H1 (cell line): ENCODE results near the gene CDH6. TPM values are rescaled to one million over a fixed set of nuclear protein-coding genes. Genes with fewer than 3 reads are reported as not detected.

Experiments used
- HDAC6 ChIP-seq: IDR thresholded peaks from one replicate; pipeline ENCODE4 v1.7.1; 2012; ENCODE audit warnings: low read depth, mild to moderate bottlenecking, inconsistent platforms, low read length, moderate library complexity
- PHF8 ChIP-seq: fragments of 200-600 bp; sonication (generic); conservative IDR thresholded peaks from 2 replicates; pipeline ENCODE4 v1.7.1; 2012; ENCODE audit warnings: low read depth, mild to moderate bottlenecking, inconsistent platforms, low read length, moderate library complexity
- POLR2A ChIP-seq, 2 experiments: IDR thresholded peaks; 1 replicate in 1 of 2; 2 replicates in 1 of 2; pipeline ENCODE4 v1.6.1; 2011; ENCODE audit warnings: low read depth in 2 of 2, low read length in 2 of 2, mild to moderate bottlenecking in 2 of 2; ENCODE audit errors: control extremely low read depth in 1 of 2
- POLR2AphosphoS5 ChIP-seq: IDR thresholded peaks from 2 replicates; pipeline ENCODE4 v1.6.1; 2011; ENCODE audit warnings: low read depth, low read length
- RNF2 ChIP-seq: fragments of 200-900, 300-1000 bp; sonication (generic); IDR thresholded peaks from 2 replicates; pipeline ENCODE4 v1.7.1; 2016; ENCODE audit warnings: borderline replicate concordance, low read depth, mild to moderate bottlenecking, antibody characterized with exemption, low read length; ENCODE audit not compliant: poor library complexity, severe bottlenecking; ENCODE audit errors: missing control alignments
- RXRA ChIP-seq: IDR thresholded peaks from 2 replicates; pipeline ENCODE4 v1.6.1; 2011; ENCODE audit warnings: low read depth, mild to moderate bottlenecking, low read length, moderate library complexity; ENCODE audit not compliant: insufficient read depth
- SAP30 ChIP-seq: fragments of 300-600 bp; sonication (generic); IDR thresholded peaks from 2 replicates; pipeline ENCODE4 v1.7.1; 2012; ENCODE audit warnings: low read length, moderate library complexity, mild to moderate bottlenecking, inconsistent platforms; ENCODE audit not compliant: insufficient read depth, insufficient replicate concordance
- TAF1 ChIP-seq: IDR thresholded peaks from 2 replicates; pipeline ENCODE4 v1.6.1; 2011; ENCODE audit warnings: mild to moderate bottlenecking, low read depth, low read length
- TAF7 ChIP-seq: optimal IDR thresholded peaks from 2 replicates; pipeline ENCODE3; 2011; ENCODE audit warnings: low read depth, mild to moderate bottlenecking, inconsistent platforms, low read length, moderate library complexity, borderline replicate concordance
- TBP ChIP-seq: IDR thresholded peaks from 2 replicates; pipeline ENCODE4 v1.6.1; 2011; ENCODE audit warnings: low read depth, low read length, improper control_type of control experiment
- TEAD4 ChIP-seq: IDR thresholded peaks from 2 replicates; pipeline ENCODE4 v1.6.1; 2012; ENCODE audit warnings: low read depth, low read length, inconsistent platforms, mixed read lengths
- polyA plus RNA-seq, 7 experiments: library from polyadenylated mRNA; depleted of rRNA in 3 of 7; stranded (reverse) in 5 of 7; unstranded in 2 of 7; fragments of >200 nt in 5 of 7; fragments of 200-250 nt in 2 of 7; gene quantifications; 1 replicate in 5 of 7; 2 replicates in 1 of 7; 4 replicates in 1 of 7; pipeline versions ENCODE4 v1.2.1 to v1.2.3, GENCODE V29; 2011 to 2013; ENCODE audit warnings: missing spikeins in 2 of 7, mixed read lengths in 2 of 7
- total RNA-seq: library from RNA; stranded (reverse); fragmentation: NEBNext Ultra II Directional; extraction: Animal tissue kit (Norgen Biotek cat#: 25700); gene quantifications from 2 replicates; pipeline ENCODE4 v1.2.1, GENCODE V29; 2021

Gene CDH6
- total and polyA plus RNA-seq, 2 of the 8 experiments (the other 6 are each of a cell fraction or from before 2014, with no cell fraction given) = 1.4 to 1.9 TPM

DNA sequence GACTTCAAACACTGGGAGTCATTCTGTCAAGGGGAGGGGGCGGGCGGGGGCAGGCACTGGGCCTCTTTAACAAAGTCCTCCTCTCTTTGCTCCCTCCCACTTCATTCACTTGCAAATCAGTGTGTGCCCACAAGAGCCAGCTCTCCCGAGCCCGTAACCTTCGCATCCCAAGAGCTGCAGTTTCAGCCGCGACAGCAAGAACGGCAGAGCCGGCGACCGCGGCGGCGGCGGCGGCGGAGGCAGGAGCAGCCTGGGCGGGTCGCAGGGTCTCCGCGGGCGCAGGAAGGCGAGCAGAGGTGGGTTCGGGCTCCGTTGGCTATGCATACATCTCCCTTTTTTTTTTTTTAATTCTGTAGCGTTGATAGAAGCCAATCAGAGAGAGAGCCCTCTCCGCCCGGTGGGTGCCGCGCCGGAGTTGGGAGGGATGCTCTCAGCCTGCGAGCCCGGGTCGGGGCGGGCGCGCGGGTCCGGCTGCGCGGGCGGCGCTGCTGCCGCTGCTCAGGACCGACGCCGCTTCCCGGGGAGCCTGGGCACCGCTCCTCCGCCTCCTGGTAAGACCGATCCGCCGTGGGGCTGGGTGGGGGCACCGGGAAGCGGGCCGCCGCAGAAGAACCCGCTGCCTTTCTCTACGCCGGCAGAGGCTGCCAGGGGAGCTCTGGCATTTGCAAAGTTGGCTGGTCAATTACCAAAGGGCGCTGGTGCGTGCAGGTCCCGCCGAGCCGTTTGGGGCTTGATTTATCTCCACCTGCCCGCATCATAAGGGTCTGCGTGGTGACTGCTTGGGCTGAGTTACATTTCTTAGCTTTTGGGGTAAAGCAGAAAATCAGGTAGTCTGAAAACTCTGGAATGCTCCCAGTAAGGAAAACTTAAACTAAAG is at the start of gene CDH6 (continued):
- peak; percentile 65 for TF ChIP-seq TBP
- no peak for TF ChIP-seq RNF2
- TF ChIP-seq POLR2A (IDR thresholded peaks at IDR 0.05; ENCODE audit: control extremely low read depth in 1 of 2, low read depth in 2 of 2, low read length in 2 of 2) = peak in 1 of 2 experiments; percentile 59; a peak in 1 of 3 replicates
- TF ChIP-seq TAF7 = peak; percentile 37
- 0 out of 2 replicates have a peak, but pooled peaks have one; percentile 21 for TF ChIP-seq POLR2AphosphoS5
- no peak for TF ChIP-seq RXRA
- TF ChIP-seq SAP30 = no peak
- TF ChIP-seq TEAD4 = no peak
- no peak for TF ChIP-seq PHF8
- no peak for TF ChIP-seq HDAC6
- TF ChIP-seq TAF1 = peak; percentile 83
